Stimulated activated CD4-positive, alpha-beta T cell treated with anti-CD3 and anti-CD28 coated beads, Interleukin-15, amount 100 ng/mL, for 24 hours (primary cell): ENCODE data around the gene LRRC32.
A peak's percentile ranks its signal among the peaks of the same experiment; 100 is the strongest.

Source experiments
- DNase-seq: peaks from one replicate; pipeline ENCODE4 v3.0.0-alpha.2; 2020

Gene LRRC32

DNA sequence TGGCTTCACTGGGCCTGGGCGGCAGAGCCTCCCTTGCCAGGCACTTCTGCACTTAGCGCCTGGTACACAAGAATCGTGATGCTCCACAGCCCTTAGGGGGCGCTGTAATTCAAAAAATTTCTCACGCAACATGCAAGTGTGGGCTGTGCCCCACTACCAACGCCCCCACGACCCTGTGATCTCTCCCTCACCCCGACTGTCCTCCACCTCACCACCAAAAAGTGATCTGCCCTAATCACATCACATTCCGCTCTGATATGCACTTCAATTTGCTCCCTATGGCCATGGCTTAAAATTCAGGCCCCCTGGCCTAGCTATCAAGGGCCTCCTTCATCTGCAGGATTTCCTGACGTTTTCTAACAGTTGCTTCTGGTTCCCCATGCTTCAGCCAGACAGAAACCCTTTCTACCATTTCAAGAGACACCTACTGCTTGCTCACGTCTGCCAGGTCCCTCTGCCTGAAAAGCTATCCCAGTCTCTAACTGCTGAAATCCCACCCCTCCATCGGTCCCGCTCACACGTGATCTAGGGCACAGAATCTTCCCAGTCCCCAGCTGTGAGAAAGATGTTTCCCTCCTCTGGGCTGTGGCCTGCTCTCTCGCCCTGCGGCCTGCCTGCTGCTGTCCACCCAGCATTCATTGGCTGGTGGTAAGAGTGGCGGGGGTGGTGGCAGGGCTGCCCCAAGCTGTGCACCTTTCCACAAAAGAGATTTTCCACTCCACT is 27.9 kb upstream of the LRRC32 start:
- DNase-seq, result no peak

DNA sequence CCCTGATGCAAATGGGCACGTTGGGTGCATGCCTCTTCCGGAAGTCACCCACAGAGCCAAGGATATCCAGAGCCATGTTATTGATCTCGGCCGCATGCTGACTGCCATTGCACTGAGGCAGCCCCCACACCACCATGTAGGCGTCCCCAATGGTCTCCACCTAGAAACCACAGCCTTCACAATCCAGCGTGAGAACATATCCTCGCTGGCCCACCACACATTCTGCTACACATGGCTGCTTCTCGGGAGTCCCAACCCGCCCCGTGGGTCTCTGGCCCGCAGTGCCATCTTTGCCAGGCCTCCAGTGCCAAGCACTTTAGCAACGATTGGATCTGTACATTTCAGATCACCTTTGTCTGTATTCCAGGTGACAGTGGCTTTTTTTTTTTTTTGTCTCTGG is 26.2 kb upstream of the LRRC32 start:
- DNase-seq, result no peak

DNA sequence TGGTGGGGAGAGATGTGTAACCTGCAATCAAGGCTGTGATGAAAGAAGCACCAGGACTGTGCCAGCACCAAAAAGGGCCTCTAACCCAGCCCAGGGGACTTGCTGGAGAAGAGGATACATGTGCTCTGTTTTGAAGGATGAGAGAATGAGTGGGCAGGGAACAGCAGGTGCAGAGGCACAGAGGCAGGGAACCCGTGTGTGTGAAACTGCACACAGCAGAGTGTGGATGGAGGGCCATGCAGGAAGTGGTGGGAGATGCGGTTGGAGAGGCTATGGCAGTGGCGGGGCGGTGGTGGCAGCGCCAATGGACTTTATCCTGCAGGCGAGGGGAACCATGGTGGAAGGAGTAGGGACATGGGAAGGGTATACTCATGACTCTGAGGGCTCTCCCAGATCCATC is 25.2 kb upstream of the LRRC32 start:
- DNase-seq, result no peak

DNA sequence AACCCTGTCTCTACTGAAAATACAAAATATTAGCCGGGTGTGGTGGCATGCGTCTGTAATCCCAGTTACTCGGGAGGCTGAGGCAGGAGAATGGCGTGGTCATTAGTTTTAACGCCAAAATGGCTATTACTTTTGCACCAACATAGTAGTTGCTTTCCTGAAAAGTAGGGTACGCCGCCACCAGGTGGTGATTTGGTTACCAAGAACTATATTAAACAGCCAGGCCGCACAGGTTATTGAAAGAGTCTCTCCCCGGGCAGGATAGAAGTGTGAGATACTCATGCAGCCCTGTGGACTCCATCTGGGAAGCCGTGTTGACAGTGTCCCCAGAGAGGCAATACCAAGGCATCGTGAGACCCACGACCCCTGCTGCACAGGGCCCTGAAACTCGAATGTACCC is 24.6 kb upstream of the LRRC32 start:
- no peak for DNase-seq

DNA sequence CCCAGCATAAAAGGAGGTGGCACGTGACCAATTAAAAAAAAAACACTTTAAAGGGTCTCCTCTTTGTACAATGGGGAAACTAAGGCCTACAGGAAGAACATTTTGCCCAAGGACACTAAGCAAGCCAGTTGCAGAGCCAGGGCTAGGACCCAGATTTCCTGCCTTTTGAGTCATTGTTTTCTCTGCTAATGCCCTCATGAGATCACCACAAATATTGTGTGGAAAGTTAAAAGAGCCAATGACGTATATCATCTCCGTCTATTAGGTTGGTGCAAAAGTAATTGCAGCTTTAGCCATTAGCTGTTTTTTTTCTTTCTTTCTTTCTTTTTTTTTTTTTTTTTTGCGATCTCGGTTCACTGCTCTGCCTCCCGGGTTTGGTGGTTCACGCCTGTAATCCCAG is 24.1 kb upstream of the LRRC32 start:
- DNase-seq, result no peak

DNA sequence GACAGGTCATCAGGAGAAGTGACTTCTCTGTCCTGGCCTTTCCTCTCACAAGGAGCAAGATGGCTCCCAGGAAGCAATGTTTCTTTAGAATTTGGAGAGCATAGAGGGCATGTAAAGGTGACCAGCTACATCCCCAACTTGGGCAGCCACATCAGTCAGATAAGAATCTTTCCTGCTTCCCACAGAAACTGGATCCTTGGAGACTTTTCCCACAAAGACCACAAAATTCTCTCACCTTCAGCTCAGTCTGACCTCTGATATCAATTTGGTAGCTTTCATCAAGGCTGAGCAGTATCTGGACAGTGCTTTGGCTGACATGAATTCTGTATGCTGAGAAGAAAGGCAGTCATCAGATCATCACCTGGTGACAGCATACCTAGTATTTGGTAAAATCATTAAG is 23.3 kb upstream of the LRRC32 start:
- no peak for DNase-seq

DNA sequence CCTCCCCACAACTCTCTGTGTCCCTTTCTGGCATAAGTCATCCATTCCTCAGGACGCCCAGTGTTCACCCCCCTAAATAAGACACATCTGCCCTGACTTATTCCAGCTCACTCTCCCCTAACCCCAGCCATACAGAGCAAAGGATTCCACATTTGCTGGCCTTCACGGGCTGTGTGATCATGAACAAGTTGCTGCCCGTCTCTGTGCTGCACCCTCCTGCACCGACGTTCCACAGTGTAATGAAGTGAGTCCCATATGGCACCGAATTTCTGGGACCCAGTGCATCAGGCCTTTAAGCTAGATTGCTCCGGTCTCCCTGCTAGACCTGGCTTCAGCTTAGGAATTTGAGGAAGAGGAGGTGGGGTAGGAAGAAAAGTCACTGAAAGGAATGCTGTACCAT is 22.4 kb upstream of the LRRC32 start:
- no peak for DNase-seq

DNA sequence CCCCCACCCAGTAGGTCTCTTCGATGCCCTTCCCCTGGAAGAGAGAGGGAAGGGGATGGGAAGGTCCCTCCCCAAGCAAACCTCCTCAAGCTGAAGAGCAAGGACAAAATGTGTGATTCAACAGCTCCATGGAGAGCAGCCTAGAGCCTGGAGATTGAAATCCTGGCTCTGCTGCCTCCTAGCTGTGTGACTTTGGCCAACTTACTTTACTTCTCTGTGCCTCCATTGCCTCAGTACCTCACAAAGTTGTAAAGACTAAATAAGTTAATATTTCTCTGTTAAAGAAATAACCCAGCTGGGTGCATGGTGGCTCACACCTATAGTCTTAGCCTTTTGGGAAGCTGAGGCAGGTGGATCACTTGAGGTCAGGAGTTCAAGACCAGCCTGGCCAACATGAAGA is 21.1 kb upstream of the LRRC32 start:
- no peak for DNase-seq

DNA sequence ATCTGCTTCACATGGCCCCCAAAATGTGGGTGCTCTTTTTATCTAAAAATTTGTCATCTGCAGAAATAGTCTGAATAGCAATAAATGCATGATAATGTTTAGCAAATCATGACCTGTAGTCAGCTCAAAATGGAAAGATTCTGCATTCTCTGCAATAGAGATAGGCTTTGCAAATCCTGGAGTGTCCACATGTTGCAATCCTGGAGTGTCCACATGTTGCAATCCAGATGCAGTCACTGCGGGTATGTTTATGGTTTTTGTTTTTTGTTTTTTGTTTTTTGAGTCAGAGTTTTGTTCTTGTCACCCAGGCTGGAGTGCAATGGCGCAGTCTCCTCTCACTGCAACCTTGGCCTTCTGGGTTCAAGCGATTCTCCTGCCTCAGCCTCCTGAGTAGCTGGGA is 20.2 kb upstream of the LRRC32 start:
- DNase-seq, result no peak

DNA sequence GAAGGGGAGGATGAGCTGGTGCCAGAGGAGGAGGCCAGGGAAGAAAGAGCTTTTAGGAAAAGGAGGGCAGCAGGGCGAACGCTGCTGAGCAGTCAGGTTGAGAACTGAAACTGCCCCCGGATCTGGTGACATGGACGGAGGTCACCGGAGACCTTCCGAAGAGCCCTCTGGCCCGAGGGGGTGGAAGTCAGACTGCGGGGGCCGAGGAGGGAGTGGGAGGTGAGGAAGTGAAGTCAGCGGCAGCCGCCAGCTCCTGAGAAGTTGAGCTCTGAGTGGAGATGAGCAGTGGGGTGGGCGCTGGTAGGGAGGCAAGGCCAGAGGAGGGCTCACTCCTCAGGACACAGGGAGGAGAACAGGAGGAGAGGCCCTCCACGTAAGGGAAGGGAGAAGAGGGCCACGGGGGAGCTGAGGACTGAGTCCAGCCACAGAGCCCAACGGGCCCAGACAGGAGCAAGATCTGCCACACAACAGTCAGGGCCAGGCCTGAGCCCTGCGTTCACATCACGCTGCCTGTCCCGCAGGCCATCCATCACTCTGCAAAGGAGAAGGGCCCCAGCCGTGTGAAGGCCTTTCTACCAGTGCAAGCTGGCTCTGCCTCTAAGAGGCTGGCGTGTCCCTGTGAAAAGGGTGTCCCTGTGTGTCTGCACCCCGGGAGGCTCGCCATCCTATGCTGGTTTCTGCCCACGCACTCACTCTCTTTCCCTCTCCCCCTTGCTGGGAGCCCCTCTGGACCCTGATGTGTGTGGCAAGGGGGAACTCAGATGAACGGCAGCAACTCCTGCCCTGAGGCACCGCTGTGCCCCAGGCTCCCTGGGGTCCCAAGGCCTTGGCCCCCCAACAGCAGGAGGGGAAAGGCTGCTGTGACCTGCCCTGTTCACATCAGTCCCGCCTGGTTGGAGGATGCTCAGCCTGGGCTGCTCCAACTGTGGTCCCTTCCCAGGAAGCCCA is 19.0 kb upstream of the LRRC32 start:
- no peak for DNase-seq

DNA sequence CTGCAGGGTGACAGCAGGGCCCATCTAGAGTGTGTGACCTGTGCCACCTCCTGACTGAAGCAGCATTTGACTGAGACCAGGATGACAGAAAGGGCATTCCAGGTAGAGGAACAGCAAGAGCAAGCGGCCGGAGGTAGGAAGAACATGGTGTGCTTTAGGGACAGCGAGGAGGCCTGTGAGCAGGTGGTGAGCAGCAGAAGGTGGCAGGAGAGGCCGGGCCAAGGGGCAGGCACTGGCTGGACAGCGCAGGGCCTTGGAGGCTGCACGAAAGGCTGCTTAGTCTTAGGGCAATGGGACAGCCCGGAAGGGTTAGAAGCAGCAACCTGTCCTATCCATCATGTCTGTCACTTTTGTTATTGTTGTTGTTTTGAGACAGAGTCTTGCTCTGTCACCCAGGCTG is 17.6 kb upstream of the LRRC32 start:
- no peak for DNase-seq

DNA sequence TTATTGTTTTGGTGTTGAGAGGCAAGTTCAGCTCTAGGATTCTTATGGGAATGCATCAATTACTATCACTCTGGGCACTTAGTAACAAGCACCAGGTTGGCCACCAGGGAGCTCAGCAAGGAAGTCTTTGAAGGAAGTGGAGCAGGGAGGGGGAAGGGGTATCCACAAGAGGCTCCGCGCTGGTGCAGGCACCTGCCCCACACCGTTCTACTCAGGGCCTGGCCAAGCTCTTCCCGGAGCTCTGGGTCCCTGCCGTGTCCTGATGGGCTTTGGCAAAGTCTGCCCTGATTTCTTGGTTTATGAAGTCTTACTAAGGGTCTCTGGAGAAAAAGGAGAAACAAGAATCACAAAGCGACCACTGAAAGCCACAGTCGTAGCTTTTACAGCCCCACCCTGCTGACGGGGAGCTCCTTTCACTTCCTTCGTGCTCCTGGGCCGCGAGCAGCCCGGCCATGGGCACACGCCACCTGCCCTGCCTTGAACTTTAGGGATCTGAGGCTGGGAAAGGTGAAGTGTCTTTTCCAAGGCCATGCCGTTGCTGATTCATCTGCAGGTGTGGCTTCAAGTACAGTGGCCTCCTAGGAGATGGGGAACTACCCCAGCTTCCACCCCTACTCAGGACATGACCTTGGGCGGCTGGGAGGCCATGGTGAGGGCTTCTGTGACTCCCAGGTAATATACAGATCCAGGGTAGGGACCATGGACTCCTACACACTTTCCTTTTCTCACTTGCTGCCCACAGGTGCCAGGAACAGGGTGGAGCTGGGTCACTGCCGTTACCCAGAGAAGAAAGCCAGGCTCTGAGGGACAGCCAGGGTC is 15.9 kb upstream of the LRRC32 start:
- no peak for DNase-seq

DNA sequence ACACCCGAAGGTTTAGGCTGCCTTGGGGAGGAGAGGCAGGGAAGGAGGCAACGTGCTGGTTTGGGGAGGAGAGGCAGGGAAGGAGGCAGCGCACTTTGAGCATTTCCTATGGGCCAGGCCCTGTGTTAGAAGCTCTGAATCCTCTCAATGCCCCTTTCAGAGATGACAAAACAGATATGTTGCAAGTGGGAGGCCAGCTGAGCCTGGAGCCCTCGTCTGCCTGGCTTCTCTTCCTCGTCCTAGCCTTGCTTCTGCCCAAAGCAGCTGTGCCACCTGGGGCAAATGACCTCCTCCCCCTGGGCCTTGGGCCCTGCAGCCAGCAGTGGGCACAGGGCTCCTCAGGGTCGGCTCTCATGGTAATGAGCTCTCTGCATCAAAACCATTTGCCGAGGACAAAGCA is 15.3 kb upstream of the LRRC32 start:
- DNase-seq, result no peak

DNA sequence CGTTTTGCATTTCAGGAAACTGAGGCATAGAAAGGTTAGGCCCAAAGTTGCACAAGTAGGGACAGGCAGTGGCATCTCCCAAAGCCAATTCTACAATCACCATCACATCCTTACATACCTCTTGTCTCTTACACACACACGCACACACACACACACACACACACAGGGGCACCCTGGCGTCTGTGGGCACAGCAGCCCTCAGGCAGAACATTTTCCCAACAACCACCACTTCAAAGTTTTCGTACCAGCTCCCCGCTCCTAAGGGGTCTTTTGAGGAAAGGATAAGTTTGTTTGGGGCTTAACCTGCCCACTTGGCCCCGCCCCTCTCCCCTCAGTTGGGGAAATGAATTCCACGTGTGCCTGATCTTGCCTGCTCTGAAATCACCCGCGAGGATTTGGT is 14.7 kb upstream of the LRRC32 start:
- no peak for DNase-seq

DNA sequence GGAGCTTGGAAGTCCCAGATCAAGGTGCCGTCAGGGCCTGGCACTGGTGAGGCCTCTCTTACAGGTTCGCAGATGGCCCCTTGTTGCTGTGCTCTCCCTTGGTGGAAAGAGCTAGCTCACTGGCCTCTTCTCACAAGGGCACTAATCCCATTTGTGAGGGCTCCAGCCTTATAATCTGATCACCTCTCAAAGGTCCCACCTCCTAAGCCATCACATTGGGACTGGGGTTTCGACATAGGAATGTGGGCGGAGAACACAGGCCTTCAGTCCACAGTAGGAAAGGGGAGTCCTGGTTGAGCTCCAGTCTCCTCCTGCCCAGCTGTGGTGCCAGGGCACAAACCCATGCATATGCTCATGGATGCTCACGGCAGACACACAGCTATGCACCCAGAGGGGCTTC is 14.0 kb upstream of the LRRC32 start:
- DNase-seq, result no peak

DNA sequence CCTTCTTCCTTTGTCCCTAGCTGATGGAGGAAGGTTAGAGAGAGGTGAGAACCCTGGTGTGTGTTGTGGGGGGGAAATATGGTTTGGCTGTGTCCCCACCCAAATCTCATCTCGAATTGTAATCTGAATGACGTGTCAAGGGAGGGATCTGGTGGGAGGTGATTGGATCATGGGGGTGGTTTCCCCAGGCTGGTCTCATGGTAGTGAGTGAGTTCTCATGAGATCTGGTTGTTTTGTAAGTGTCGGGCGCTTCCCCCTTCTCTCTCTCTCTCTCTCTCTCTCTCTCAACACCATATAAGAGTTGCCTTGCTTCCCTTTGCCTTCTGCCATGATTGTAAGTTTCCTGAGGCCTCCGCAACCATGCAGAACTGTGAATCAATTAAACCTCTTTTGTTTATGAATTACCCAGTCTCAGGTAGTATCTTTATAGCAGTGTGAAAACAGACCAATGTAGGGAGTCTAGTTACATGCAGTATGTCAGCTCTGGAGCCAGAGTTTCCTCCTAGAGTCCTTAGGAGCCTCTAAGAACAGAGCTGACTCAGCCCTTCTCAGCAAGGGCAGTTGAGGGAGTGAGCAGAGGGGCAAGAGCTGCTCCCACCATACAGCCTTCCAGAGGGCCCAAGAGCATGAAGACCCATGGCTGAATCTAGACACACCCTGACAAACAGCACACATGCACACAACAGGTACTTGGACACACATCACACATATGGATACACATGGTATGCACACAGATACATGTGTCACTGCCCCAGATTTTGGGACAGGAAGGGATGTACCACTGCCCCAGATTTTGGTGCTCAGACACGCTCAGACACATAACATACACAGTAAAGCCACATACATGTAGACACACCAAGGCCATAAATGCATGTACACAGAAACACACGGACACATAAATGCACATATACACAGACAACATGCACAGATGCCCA is 12.9 kb upstream of the LRRC32 start:
- DNase-seq, result no peak

DNA sequence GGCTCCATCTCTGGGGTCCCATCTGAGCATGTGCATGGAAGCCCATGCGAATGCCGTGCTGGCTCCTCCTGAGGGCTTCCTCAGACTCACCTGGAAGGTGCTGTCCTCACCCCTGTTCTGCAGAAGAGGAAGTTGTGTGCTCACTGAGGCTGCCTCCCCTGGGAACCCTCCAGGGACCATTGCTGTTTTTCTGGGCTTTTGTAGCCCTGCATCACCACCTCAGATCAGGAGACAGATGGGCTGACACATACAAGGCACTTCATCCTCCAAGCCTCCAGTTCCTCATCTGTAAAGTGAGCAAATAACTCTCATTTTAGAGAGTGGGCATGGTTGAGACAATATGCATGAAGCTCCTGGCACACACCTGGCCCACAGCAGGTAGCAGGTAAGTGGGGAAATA is 12.1 kb upstream of the LRRC32 start:
- no peak for DNase-seq

DNA sequence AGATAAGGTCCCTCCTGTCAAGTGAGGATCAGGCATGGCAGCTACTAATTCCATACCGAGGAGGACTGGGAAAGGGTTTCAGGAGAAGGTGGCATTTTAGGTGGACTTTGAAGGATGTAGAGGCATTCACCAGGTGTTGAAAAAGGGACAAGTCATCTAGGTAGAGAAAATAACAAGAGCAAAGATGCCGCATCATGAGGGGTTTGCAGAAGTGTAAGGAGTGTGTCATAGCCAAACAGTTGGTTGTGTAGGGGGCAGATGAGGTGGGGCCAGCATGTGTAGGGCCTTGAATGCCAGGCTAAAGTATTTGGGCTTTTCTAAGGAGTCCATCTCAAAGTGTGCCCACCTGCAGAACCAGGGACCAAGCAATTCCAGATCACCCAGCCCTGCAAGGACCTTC is 11.6 kb upstream of the LRRC32 start:
- no peak for DNase-seq

DNA sequence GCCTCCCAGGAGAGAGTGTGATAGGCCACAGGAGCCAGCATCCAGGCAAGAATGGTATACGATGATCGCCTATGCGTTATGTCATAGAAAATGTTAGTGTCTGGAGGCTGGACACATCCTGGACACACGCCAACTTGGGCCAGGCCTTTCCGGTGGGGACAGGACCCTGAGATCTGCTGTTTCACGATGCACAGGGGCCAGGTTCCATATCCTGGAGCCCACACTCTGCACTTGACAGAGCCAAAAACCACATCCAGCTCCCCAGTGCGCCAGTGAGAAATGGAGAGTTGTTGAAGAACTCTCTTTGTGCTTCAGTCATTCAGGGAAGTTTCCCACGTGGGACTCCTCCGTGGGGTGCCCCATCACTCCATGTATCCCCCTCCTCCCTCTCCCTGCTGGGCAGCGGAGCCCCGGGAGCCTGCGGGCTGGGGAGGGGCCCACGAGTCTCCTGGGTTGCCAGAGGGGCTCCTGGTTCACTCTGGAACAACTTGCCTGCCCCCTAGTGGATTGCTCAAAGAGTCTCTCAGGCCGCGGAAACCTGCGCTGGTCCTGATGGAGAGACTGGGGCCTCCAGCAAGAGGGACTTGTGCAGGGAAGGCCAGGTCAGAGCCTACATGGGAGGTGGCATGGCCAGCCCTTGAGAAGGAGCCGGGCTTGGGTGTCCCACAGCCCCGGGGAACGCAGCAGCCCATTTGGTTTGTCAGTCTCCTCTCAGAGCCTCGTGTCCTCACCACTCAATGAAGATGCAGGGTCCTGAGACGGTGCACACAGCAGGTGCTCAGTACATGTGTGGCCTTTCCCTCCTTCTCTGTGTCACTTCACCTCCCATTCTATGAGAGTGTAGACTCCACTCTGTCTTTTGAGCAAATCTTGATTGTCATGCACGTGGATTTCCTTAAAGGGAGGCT is 10.2 kb upstream of the LRRC32 start:
- peak; percentile 80 for DNase-seq

DNA sequence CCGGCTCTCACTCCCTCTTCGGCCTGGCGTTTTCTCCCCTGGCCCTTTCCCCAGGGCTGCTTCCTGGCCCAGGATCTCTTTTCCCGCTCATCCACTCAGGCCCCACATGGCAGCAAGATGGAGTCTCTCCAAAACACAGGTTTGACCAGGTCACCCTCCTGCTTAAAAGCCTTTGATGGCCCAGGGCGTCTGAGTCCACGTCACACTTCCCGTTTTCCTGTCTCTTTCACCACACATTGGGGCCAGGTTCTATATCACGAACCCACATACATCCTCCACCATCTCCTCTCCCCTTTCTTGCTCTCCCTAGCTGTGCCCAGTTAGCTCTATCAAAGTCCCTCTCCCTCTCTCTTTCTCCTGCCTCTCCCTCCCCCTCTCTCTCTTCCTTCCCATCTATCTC is 7.8 kb upstream of the LRRC32 start:
- no peak for DNase-seq

DNA sequence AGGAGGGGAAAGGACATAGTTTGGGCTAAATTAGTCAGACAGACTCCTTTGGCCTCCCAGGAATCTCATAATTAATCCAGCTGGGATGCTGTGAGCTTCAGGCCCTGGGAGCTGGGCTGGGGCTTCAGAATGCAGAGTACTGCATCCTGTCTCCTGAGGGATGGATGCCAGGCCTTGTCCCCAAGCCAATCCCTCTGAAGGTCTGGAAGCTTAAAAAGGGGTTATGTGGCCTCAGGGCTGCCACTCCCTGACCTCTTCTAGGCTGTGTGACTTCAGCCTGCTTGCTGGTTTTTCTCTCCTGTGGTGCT is 6.9 kb upstream of the LRRC32 start:
- DNase-seq, result no peak
